ENCODE measurements around the gene LRIG1.

Gene LRIG1, protein sequence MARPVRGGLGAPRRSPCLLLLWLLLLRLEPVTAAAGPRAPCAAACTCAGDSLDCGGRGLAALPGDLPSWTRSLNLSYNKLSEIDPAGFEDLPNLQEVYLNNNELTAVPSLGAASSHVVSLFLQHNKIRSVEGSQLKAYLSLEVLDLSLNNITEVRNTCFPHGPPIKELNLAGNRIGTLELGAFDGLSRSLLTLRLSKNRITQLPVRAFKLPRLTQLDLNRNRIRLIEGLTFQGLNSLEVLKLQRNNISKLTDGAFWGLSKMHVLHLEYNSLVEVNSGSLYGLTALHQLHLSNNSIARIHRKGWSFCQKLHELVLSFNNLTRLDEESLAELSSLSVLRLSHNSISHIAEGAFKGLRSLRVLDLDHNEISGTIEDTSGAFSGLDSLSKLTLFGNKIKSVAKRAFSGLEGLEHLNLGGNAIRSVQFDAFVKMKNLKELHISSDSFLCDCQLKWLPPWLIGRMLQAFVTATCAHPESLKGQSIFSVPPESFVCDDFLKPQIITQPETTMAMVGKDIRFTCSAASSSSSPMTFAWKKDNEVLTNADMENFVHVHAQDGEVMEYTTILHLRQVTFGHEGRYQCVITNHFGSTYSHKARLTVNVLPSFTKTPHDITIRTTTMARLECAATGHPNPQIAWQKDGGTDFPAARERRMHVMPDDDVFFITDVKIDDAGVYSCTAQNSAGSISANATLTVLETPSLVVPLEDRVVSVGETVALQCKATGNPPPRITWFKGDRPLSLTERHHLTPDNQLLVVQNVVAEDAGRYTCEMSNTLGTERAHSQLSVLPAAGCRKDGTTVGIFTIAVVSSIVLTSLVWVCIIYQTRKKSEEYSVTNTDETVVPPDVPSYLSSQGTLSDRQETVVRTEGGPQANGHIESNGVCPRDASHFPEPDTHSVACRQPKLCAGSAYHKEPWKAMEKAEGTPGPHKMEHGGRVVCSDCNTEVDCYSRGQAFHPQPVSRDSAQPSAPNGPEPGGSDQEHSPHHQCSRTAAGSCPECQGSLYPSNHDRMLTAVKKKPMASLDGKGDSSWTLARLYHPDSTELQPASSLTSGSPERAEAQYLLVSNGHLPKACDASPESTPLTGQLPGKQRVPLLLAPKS

DNA sequence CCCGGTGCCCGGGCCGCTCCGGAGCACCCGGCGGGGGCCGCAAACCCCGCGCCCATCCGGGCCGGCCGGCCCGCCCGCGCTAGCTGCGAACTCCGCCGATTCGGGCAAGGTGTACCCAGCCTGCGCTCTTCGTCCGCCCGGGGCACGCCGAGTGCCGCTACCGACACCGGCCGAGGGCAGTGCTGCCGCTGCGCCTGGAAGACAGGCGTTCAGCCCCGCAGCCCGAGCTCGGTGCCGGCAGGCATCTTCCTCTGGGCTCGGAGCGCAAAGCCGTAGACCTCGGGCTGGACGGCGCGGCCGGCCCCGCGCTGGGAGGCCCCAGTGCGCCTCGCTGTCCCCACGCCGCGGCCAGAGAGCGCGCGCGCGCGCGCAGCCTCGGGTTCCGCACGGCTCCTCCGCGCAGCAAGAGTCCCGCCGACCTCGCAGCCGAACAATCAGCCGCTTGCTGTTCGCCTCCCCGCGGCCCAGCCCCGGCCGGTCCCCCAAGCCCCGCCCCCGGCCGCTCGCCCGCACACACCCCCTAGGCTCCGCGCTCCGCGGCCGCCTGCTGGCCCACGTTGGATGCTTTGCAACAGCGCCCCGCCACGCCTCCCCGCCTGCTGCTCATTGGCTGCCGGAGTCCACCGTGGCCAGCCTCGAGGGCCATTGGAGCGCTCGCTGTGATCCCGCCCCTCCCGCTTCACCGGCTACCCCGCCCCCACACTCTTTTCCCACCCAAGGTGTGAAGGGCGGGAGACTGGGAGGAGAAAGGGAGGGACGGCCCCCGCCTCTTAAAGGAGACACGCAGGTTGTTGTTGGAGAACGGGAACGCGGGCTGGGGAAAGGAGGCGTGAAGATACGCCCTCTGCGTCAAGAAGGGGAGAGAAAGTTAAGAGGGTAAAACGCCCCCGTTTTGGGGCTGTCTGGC is at the start of gene LRIG1:
TSS of gene LRIG1 (minus strand) at position 447 of the 907 bp plus-strand sequence. CDS start 615 bp downstream, outside the sequence.
- DNase-seq: peak; percentile 89

DNA sequence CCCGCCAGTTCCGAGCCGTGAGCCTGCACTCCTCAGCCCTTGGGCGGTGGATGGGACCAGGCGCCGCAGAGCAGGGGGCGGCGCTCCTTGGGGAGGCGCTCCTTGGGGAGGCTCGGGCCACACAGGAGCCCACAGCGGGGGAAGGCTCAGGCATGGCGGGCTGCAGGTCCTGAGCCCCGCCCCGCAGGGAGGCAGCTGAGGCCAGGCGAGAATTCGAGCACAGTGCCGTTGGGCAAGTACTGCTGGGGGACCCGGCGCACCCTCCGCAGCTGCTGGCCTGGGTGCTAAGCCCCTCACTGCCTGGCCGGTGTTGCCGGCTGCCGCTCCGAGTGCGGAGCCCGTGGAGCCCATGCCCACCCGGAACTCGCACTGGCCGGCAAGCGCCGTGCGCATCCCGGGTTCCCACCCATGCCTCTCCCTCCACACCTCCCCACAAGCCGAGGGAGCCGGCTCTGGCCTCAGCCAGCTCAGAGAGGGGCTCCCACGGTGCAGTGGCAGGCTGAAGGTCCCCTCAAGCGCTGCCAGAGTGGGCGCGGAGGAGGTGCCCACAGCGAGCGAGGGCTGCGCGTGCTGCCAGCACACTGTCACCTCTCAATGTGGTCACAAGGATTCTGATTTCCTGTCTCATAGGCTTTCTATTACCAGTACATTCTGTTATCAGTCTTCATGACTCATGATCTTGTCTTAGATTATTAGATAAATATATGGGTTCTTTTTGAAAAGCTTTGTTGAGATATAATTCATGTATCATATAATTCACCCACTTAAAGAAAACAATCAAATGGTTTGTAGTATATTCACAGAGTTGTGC is 44.0 kb upstream of the LRIG1 start:
- no peak for DNase-seq

DNA sequence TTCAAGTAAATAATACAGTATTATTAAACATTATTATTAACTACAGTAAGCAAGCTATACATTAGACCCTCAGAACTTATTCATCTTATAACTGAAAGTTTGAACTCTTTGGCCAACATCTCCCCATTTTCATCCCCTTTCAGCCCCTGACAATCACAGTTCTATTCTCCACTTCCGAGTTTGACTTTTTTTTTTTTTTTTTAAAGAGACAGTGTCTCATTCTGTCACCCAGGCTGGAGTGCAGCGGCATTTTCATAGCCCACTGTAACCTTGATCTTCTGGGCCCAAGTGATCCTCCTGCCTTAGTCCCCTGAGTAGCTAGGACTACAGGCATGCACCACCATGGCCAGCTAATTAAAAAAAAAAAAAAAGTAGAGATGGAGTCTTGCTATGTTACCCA is 41.3 kb upstream of the LRIG1 start:
- no peak for DNase-seq

DNA sequence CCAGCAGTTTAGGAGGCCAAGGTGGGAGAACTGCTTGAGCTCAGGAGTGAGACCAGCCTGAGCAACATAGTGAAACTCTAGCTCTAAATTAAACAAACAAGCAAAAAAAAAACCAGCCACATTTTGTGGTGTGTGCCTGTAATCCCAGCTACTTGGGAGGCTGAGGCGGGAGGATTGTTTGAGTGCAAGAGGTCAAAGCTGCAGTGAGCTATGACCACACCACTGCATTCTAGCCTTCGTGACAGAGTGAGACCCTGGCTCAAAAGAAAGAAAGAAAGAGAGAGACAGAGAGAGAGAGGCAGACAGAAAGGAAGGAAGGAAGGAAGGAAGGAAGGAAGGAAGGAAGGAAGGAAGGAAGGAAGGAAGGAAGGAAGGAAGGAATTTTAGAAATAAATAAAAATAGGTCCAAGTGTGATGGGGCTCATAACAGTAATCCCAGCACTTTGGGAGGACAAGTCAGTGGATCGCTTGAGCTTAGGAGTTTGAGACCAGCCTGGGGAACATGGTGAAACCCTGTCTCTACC is 38.7 kb upstream of the LRIG1 start:
- DNase-seq: no peak

DNA sequence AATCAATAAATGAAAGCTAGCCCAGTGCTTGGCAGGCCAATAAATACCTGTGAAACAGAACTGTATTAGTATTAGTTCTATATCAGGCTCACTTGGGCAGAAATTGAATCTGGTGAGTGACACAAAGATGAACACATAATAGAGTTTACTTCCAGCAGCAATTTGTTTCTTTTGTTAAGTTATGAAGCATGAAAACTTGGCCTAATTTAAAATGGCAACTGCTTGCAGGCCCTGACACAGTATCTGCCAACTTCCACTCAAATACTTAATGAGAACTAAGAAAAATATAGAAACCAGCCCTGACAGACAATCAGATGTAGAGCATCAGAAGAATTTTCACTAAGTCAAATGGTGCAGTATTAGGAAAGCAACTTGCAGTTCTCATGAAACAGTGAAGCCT is 37.6 kb upstream of the LRIG1 start:
- no peak for DNase-seq

DNA sequence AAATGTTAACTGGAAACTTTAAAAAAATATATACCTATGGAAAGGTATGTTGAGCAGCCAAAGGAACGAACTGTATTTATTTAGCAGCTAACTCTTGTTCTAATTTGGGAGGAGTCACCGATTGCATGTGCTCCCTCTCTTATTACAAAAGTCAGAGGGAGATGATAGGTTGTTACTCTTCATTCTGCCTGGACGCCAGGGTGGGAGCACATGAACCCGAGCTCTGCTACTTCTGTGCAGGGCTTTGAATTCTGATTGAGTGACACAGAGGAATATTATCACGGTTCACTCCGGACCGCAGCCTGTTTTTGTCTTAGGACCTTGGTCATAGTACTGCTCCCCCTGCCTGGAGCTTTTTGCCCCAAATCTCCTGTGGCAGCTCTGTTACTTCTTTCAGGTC is 36.9 kb upstream of the LRIG1 start:
- no peak for DNase-seq

DNA sequence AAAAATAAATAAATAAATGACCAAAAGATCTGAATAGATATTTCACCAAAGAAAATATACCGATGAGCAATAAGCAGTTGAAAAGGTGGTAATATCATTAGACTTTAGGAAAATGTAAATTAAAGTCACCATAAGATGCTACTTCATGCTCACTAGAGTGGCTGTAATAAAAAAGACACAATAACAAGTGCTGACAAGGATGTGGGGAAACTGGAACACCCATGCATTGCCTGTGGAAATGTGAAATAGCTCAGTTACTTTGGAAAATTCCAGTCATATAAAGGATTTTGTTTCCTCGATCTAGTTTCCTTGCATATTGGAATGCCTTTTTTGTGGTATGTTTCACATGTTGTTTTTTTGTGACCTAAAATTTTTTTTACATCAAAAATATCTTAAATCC is 36.0 kb upstream of the LRIG1 start:
- no peak for DNase-seq

DNA sequence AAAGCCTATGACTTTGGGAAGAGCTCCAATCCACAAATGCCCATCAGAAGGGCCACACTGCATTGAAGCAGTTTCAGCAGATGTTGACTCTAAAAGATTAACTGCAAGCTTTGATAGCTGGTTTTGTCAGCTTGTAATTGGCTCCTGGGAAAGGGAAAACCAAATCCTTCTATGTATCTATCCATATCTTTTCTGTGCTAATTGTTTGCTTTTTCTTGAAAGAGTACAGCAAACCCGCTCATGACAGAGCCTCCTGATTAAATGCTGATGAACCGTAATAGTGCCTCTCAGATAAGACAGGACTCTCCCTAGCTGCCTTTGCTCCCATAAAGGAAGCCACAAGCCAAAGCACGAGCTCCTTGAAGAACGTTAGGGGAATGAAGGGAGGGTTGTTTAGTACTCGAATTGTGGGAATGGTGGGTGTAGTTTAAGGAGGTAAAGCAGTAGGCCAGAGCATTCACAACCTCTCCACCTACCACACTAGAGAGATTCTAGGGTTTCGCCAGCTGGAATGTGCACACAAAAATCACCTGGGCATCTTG is 33.6 kb upstream of the LRIG1 start:
- DNase-seq: no peak

DNA sequence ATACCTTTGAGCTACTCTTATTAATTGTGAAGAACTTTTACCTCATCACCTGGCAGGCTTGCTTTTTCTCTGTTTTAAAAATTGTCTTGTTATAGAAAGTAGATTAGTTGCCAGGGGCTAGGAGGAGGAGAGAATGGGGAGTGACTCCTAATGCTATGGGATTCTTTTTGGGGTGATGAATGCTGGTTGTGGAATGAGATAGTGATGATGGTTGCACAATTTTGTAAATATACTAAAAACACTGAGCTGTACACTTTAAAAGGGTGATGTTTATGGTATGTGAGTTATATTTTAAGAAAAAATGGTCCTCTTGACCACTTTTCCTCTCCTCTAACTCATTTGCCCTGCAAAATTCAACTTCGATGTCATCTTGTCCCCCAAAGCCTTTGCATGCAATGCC is 31.8 kb upstream of the LRIG1 start:
- no peak for DNase-seq

DNA sequence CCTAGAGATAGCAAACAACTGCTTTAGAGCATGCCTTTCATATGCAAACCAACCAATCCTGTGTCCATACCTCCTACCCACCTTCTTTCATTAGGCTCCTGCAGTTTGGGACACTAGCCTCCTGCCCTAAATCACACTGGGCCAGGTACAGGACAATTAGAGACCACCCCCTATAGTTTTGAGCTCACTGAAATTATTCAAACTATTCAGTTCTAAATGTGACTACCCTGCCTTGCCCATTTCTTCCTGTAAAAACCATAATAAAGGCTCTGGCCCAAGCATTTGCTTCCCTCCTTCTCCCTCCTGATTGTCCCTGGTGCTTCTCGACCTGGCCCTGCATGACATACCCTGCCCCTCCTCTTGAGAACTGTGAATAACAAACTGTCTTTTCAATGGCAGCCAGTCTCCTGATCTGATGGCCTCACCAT is 31.4 kb upstream of the LRIG1 start:
- no peak for DNase-seq

DNA sequence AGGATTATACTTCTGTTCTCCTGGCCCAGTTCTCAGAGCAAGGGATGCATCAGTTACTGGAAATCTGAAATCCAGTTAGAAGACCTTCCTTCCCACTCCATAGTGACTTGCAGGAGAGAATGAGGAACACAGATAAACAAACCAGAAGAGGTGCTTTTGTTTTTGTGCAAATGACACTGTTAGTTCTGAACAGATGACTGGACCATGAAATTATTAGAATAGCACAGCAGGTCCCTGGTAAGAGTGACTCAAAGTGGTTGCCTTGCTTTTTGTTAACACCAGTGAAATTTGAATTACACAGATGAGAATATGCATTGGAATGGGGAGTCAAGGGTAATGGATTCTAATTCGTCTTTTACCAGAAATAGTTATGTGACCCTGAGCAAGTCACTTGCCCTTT is 30.4 kb upstream of the LRIG1 start:
- DNase-seq: no peak

DNA sequence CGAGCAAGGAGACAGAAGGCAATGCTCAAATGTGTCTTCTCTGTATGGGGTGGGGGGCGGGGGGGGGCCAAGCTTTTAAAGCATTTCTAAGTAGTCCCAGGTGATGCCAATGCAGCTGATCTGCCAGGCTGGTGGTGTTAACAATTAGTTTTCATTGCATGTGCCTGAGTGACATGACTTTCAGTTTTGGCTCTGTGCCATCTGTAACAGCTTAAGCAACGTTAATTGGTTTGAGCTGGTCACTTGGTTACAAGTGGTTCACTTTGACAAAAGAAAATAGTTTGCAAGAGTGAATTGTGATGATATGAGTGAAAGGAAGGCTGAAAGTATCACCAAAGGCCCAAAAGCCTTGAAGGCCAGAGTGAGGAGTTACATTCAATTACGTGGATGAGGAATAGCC is 26.4 kb upstream of the LRIG1 start:
- peak; percentile 13 for DNase-seq

DNA sequence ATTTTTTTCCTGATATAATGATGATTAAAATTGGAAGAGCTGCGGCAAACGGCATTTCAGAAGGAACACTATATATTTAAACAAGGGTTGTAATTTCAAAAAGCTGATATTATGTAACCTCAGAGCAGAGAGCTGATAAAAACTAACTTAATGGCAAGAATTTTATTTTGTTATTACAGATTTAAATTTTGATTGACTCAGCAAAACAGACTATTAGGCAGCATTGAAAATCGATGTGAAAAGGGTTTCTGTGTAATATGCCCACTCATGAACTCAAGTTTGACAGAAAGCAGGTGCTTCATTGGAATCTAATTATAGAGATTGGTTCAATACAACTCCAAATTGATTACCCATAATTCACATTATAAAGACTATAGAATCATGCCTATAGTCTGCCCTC is 24.9 kb upstream of the LRIG1 start:
- DNase-seq: no peak

DNA sequence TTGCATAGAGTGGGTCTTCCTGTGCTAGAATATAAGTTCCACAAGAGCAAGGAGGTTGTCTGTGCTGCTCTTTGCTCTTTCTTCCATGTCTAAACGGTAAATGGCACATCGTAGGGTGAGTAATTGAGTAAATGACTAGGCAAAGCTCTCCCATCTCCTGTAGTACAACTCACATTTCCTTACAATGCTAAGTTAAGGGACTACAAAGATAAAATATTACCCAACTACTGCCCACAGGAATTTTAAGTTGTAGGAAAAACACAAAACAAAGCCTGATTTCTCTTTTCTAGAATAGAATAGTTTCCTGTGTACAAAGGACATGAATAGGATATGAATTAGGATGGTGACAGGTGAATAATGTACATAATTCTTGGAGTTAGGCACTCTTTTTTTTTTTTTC is 19.9 kb upstream of the LRIG1 start:
- no peak for DNase-seq

DNA sequence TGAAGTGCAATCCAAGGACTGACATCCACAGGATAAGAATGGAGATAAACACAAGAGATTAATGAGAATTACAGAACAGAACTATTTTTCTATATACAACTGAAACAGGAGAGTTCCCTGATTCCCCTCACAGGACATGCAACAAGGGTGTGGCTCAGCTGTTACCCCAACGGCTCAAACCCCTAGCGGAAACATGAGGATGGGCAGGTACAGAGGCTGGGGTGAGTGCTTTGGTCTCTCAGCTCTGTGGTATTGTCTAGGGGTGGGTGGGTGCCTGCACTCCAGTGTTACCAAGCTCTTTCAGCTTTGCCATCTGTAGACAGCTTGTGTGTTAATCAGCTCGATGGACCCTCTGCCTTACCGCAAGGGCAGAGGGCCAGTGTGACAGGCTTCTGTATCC is 17.8 kb upstream of the LRIG1 start:
- no peak for DNase-seq

DNA sequence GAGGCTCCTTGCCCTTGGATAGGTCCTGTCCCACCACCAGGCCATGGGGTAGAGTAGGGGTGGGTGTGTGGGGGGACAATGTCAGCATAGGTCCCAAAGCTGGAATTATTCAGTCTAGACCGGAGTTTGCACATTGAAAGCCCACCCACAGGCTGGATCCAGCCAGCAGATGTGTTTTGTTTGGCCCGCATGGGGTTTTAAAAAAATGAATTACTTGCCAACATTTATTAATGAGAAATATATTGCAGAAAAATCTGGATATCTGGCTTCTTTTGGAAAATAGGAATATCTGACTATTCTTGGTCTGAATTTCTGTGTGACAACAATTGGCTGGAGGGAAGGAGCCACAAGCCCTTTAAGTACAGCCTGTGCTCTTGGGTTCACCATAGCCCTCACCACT is 17.3 kb upstream of the LRIG1 start:
- no peak for DNase-seq

DNA sequence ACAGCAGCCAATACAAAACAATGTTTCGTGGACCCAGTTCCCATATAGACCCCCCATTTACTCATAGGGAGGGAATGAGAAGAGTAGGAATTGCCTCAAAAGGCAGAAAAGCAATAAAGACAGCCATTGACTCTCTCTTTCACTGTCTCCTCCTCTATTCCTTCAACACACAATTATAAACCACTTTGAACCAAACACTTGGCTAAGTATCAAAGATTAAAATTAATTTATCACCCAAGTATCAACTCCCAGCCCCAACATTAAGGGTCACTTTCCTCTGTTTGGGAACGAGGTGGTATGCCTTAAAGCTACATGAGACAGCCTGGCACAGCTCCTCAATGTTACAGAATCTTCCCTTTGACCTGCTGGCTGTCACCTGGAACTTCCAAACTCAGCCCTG is 16.4 kb upstream of the LRIG1 start:
- DNase-seq: no peak

DNA sequence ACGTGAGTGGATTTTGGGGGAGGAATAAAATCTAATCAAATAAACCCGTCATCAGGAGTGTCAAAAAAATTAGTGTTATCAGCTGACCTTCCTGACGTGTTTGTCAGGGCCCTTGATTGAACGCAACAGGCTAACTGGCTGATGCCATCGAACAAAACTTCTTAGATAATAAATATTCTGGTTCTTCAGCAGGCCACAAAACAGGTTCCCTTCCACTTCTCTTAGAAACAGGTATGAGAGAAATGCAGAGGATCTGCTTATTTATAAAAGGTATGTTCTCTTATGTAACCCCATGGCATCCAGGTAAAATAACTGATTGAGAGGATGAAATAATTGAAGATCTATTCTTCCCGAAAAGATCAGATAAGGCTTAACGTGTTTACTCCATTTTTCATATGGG is 7.6 kb upstream of the LRIG1 start:
- DNase-seq: no peak

DNA sequence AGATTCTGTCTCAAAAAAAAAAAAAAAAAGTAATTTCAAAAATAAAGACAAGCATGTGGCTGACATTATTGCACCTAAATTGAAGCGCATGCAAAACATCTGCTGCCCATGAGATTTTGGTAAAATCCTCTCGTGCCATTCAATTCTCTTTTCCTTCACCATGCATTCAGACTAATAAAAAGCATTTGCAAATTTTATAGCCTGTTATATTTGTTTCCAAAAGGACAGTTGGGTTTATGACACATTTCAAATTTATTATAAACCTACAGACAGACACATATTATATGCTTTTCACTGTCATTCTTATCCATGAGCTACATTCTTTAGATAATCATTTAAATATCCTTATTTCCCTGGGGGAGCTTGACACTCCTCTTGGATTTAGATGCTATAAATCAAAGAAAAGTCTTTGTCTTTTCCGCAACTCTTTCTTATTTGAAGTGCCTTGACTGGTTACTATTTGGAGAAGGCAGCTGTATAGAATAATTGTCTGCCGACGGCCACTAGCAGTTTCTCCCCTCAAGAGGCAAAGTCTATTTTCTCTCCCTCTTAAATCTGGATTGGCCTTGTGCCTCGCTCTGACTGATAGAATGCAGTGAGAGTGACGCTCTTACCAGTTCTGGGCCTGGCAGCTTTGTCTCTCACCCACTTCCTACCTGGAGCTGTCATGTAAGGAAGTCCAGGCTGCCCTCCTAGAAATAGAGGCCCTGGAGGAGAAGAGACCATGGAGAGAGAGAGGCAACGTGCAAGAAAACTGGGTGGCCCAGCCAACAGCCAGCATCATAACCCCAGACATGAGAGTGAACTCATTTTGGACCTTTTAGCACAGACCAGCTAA is 6.8 kb upstream of the LRIG1 start:
- DNase-seq: no peak

DNA sequence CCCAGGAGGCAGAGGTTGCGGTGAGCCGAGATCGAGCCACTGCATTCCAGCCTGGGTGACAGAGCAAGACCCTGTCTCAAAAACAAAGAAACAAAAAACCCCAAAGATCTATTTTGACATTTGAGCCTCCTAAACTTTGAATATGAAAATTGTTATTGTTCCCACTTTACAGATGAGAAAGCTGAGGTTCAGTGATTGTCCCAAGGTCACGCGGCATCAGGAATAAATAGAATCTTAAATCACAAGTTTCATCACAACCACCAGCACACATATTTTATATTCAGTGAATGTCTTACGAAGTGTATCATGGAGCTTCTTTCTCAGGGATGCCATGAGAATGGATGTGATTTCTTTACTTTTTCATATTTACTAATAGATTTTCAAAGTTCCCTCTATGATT is 5.3 kb upstream of the LRIG1 start:
- DNase-seq: no peak
